D721Med (cell line): ENCODE measurements around the gene CDHR5.

Experiments used
- DNase-seq: peaks from one replicate; pipeline ENCODE4 v3.0.0; 2011; ENCODE audit warnings: low spot score; ENCODE audit not compliant: insufficient read length
- FAIRE-seq: peaks from 2 replicates; lab custom pipeline; 2011; peaks lifted over from hg19 to GRCh38; lab: Jason Lieb, UNC
- CTCF ChIP-seq: IDR thresholded peaks from 2 replicates; pipeline ENCODE4 v1.5.1; 2012; ENCODE audit warnings: mild to moderate bottlenecking, control low read depth; ENCODE audit not compliant: insufficient read depth; ENCODE audit errors: missing control alignments

Gene CDHR5

GRCh38 chr11:628056-628455 lies 3.3 kb upstream of the CDHR5 start:
- FAIRE-seq = no peak
- TF ChIP-seq CTCF = no peak
- DNase-seq = no peak

- no peak for TF ChIP-seq CTCF
- FAIRE-seq (no peak), DNase-seq (no peak)
Measured at GRCh38 chr11:627308-627576, 2.5 kb upstream of the CDHR5 start.

GRCh38 chr11:626475-627307 lies 1.9 kb upstream of the CDHR5 start, which contains the start of gene SCT:
Gene SCT (minus strand): TSS chr11:627181. CDS start chr11:627143, 38 bp downstream.
- FAIRE-seq (no peak), DNase-seq (no peak)
- no peak for TF ChIP-seq CTCF

- no peak for FAIRE-seq
- TF ChIP-seq CTCF = no peak
- no peak for DNase-seq
Measured at GRCh38 chr11:625636-626268, 997 bp upstream of the CDHR5 start.

- DNase-seq = no peak
- no peak for TF ChIP-seq CTCF
- FAIRE-seq = no peak
Measured at GRCh38 chr11:623999-624704, 603 bp downstream of the CDHR5 start.

- TF ChIP-seq CTCF = no peak
- DNase-seq (no peak), FAIRE-seq (no peak)
Measured at GRCh38 chr11:623349-623869, 1.3 kb downstream of the CDHR5 start.
